ENCODE results near the gene BUD13. TPM values are rescaled to one million over a fixed set of nuclear protein-coding genes. Genes with fewer than 3 reads are reported as not detected.

BUD13 gene
- total RNA-seq, 1 experiment from 2014 or later, result 39.4 TPM

- intact Hi-C loops (cut with micrococcal nuclease; ENCODE audit: unreplicated experiment), result loop anchor here (1.0 to 2.0 kb wide), 3 partner anchors 45 to 435 kb away; no protein-coding TSS in a partner anchor
- Histone ChIP-seq H3K9me3 (ENCODE audit: low read depth, low read length, poor library complexity, severe bottlenecking) (no peaks in the 10 kb centered on the region), H3K36me3 (ENCODE audit: insufficient read depth, low read length, poor library complexity, severe bottlenecking) (no peaks in the 10 kb centered on the region), H3K27ac (ENCODE audit: low read depth, low read length, poor library complexity, severe bottlenecking) (no peak within 1 kb of the TSS), H3K4me3 (ENCODE audit: low read depth, low read length, poor library complexity, severe bottlenecking) (peak within 1 kb of the TSS; percentile 13), H3K27me3 (replicated peaks; ENCODE audit: insufficient read depth, low read depth, low read length, poor library complexity) (no peaks in the 10 kb centered on the region), H3K4me1 (ENCODE audit: insufficient read depth, low read length, poor library complexity, severe bottlenecking) (peaks cover 4% of the 10 kb centered on the region)
- CTCF ChIA-PET, result interaction anchor here (0.5 to 3.0 kb wide), 9 partner anchors 19 to 435 kb away, joined by 3 to 56 read pairs (median 6); partner anchors contain the start of genes PAFAH1B2 and SIDT2
- POLR2A ChIA-PET (ENCODE audit: low non-redundant PET), result interaction anchor here (0.6 kb wide), 2 partner anchors 55 to 267 kb away, joined by 10 to 16 read pairs; no protein-coding TSS in a partner anchor
- TF ChIP-seq EZH2 (IDR thresholded peaks at IDR 0.05; ENCODE audit: borderline replicate concordance, low read depth, low read length, poor library complexity, severe bottlenecking), result no peak
- no peak for TF ChIP-seq CTCF (conservative IDR thresholded peaks at IDR 0.05; ENCODE audit: low read depth, low read length)
- no peak for DNase-seq (ENCODE audit: low spot score)
- BruUV-seq (replicated peaks), result no TSS peak
Measured at GRCh38 chr11:116791813-116792143, 19.0 kb upstream of the BUD13 start, which contains the start of gene APOA5. Gene APOA5 (minus strand): TSS chr11:116791879. CDS start chr11:116791860, 19 bp downstream.

DNA sequence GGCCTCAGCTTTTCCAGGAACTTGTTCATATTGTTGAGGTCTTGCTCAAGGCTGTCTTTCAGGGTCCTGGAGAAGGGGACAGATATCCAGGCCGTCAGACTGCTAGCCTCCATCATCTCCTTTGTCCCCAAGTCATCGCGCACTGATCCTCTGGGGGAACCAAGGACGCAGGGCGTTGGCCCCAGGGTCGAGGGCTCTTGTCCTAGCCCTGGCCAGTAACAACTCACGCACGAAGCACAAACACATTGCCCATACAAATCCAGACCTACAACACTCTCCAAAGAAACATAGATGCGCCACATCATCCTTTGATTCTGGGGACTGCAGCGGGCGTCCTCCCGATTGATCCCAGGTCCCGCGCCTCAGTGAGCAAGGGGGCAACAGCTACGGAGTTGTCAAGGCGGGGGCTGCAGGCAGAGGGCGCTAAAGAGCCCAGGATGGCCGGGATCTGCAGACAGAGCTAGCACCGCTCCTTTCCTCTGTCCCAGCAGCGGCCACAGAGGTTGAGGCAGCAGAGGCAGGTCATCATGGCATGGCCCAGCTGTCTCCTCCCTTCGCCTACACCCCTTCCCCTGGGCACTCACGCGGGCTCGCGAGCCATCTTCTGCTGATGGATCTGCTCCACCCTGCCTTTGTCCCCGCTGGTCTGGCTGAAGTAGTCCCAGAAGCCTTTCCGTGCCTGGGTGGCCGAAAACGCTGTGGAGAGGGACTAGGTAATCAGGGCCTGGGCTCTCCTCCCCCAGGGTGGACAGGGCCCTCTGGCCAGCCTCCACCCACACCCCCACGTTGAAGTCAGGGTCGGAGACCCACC is 18.4 kb upstream of the BUD13 start:
- TF ChIP-seq EZH2 (IDR thresholded peaks at IDR 0.05; ENCODE audit: borderline replicate concordance, low read depth, low read length, poor library complexity, severe bottlenecking), result no peak
- peak; percentile 99 for TF ChIP-seq CTCF (conservative IDR thresholded peaks at IDR 0.05; ENCODE audit: low read depth, low read length)
- ChIA-PET CTCF (interaction anchor here (0.5 to 3.0 kb wide), 10 partner anchors 20 to 435 kb away, joined by 3 to 56 read pairs (median 6); partner anchors contain the start of genes PAFAH1B2 and SIDT2), POLR2A (ENCODE audit: low non-redundant PET) (interaction anchor here (0.6 kb wide), 2 partner anchors 54 to 267 kb away, joined by 10 to 16 read pairs; no protein-coding TSS in a partner anchor)
- intact Hi-C loops (cut with micrococcal nuclease; ENCODE audit: unreplicated experiment), result loop anchor here (1.0 to 2.0 kb wide), 3 partner anchors 45 to 436 kb away; no protein-coding TSS in a partner anchor
- no TSS peak for BruUV-seq (replicated peaks)
- Histone ChIP-seq H3K4me1 (ENCODE audit: insufficient read depth, low read length, poor library complexity, severe bottlenecking) (peaks cover 4% of the 10 kb centered on the region), H3K27ac (ENCODE audit: low read depth, low read length, poor library complexity, severe bottlenecking) (no peak overlapping the region), H3K4me3 (ENCODE audit: low read depth, low read length, poor library complexity, severe bottlenecking) (peak overlapping the region; percentile 13), H3K27me3 (replicated peaks; ENCODE audit: insufficient read depth, low read depth, low read length, poor library complexity) (no peaks in the 10 kb centered on the region), H3K9me3 (ENCODE audit: low read depth, low read length, poor library complexity, severe bottlenecking) (no peaks in the 10 kb centered on the region), H3K36me3 (ENCODE audit: insufficient read depth, low read length, poor library complexity, severe bottlenecking) (peaks cover 5% of the 10 kb centered on the region)
- DNase-seq (ENCODE audit: low spot score), result peak; percentile 79

DNA sequence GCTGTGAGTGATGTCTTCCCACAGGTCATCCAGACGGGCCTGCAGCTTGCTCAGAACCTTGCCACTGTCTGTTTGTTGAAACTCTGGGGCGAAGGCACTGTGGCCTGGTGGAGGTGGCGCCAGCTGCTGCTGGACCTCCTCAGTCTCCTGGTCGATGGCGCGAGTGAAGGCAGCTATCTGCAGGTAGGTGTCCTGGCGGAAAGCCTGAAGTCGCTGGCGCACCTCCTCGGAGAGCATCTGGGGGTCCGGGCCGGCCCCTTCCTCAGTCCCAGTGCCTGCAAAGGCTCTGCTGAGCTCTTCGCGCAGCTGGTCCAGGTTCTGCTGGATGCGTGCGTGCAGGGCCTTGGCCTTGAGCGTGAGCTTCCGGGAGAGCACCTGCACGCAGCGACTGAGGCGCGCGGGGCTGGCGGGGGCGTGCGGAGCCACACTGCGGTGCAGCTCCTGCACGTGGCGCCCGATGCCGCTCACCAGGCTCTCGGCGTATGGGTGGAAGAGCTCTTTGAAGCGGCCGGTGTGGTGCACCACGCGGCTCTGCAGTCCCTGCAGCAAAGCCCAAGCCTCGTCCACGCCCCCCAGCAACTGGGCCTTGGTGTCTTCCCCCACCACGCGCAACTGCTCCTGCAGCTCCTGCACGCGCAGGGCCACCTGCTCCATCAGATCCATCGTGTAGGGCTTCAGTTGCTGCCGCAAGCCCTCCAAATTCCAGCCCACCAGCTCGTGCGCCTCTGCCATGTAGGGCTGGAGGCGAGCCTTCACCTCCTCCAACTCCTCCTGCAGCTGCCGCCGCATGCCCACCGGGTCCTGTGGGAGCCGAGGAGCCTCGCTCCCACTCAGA is 17.6 kb upstream of the BUD13 start:
- intact Hi-C loops (cut with micrococcal nuclease; ENCODE audit: unreplicated experiment), result loop anchor here (1.0 to 2.0 kb wide), 3 partner anchors 46 to 436 kb away; no protein-coding TSS in a partner anchor
- peaks cover 13% of the 10 kb centered on the region for H3K36me3 ChIP-seq (ENCODE audit: insufficient read depth, low read length, poor library complexity, severe bottlenecking)
- POLR2A ChIA-PET (ENCODE audit: low non-redundant PET), result no interaction called here
- peaks cover 4% of the 10 kb centered on the region for H3K4me1 ChIP-seq (ENCODE audit: insufficient read depth, low read length, poor library complexity, severe bottlenecking)
- no peak for DNase-seq (ENCODE audit: low spot score)
- no peak overlapping the region for H3K27ac ChIP-seq (ENCODE audit: low read depth, low read length, poor library complexity, severe bottlenecking)
- no peak overlapping the region for H3K4me3 ChIP-seq (ENCODE audit: low read depth, low read length, poor library complexity, severe bottlenecking)
- no TSS peak for BruUV-seq (replicated peaks)
- TF ChIP-seq CTCF (conservative IDR thresholded peaks at IDR 0.05; ENCODE audit: low read depth, low read length) (no peak), EZH2 (IDR thresholded peaks at IDR 0.05; ENCODE audit: borderline replicate concordance, low read depth, low read length, poor library complexity, severe bottlenecking) (no peak)
- CTCF ChIA-PET, result interaction anchor here (0.5 to 3.0 kb wide), 11 partner anchors 34 to 436 kb away, joined by 3 to 56 read pairs (median 5); partner anchors contain the start of gene PAFAH1B2
- no peaks in the 10 kb centered on the region for H3K27me3 ChIP-seq (replicated peaks; ENCODE audit: insufficient read depth, low read depth, low read length, poor library complexity)
- no peaks in the 10 kb centered on the region for H3K9me3 ChIP-seq (ENCODE audit: low read depth, low read length, poor library complexity, severe bottlenecking)
